Right forelimb (tissue), 1 donor: Measurements from ENCODE around the gene FLT3.

Source experiments
- DNase-seq: peaks from one replicate; pipeline ENCODE4 v3.0.0-alpha.2; 2018

The FLT3 gene

DNA sequence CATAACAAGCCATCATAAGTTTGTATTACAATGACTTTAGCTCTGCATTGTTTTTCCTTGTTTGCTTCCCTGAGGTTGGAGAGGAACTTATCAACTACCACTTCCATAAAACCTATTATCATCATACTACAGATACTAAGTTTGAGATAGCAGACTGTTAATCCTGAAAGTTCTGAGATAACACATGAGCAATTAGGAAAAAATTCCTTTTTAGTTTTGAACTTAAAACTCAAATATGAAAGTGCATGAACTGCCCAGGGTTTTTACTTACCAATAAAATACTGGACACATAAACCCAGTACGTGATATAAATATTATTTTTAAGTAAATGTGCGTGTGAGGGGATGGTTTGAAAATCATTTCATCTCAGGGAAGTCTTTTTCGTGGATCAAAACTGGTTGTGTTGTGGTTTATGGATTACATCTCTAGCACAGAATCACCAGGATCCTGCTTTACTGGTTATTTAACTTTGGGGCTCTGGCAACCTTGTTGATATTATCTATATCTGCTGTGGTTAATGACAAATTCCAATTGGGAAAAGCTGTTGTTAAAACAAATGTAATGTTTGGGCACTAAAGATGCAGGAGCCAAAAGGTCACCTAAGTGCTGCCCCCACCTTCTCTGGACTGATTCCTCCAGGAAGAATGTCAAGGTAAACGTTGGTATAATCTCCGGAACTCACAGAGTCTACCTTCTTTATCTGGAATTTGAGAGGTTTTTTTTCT lies 143.6 kb downstream of the FLT3 start:
- no peak for DNase-seq

DNA sequence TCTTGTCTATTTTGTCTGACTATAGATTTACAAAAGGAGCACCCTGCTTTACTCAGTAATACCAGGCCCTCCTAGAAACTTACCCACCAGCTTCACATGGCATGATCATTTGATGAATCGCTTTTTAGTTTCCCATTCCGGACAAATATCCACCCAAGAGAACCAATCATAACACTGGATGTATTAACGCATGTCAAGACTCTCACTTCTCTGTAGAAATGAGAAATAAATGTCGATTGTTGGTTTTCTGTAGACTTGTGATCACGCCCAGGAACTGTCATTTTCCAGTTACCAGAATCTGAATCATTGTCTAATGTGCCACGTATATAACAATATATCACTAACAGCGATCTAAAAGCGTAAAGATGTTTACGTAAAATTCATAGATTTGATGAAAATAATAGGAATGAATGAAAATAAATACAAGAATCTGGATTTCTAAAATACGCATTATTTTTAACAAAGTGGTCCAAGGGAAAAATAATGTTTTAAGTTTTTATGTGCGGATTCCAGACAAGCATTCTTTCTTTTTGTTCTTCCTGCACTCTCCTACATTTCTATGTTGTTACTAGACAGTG lies 145.3 kb downstream of the FLT3 start:
- DNase-seq: no peak

DNA sequence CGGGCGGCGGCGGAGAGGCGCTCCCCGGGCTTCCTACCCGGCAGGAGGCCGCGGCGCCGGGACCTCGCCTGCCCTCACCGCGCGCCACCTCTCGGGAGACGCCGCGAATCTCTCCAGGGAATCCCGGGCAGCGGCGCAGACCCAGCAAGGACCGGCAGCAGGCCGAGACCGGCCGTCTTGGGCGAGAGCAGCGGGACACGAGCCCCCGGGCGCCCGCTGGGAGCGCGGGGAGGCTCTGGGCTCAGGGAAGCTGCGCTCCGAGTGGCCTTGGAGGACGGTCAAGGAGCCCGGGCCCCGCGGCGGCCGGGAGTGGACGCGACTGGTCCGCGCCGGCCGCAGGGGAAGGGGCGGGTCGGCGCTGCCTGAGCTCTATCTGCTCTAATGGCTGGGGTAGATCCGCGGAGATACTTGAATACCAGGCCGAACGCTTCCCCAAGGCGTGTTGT lies 145.9 kb downstream of the FLT3 start:
- DNase-seq: no peak

DNA sequence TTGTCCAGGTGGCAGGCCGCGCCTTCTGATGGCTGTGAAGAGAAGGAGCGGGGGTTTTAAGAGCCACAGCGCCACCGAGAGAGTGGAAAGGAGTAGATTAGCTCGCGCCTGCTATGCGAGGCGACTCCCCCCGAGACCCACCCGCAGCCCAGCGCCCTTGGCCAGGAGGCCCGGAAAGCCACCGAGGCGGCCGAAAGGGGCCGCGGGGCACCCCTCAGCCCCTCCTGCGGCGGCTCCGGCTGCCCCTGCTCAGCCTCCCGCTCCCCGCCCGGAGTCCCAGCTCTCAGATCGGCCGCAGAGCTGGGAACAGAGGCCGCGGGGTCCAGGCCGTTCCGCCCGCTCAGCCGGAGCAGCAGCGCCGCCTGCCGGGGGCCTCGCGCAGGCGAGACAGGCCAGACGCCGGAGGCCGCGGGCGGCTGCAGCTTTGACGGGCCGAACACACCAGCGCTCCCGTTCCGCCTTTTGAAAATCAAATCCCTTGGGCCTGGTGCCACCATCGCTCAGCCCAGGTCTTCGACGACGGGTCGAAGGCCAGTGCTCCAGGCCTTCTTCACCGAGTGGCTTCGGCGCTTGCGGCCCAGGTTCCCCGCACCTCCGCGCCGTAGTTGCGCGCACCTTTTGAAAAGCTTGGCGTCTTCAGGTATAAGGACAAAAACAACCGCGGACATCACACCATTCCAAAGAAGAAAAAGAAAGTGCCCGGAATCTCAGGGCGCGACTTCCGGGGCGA lies 146.5 kb downstream of the FLT3 start:
- peak; percentile 87 for DNase-seq
